Stimulated activated CD4-positive, alpha-beta T cell treated with anti-CD3 and anti-CD28 coated beads, Interleukin-4, amount 100 ng/mL, for 4 hours (primary cell): ENCODE data around the gene RAPGEF1.

Experiments used
- DNase-seq, 2 experiments: peaks; one replicate each; pipeline ENCODE4 v3.0.0-alpha.2; 2020

RAPGEF1 gene

DNA sequence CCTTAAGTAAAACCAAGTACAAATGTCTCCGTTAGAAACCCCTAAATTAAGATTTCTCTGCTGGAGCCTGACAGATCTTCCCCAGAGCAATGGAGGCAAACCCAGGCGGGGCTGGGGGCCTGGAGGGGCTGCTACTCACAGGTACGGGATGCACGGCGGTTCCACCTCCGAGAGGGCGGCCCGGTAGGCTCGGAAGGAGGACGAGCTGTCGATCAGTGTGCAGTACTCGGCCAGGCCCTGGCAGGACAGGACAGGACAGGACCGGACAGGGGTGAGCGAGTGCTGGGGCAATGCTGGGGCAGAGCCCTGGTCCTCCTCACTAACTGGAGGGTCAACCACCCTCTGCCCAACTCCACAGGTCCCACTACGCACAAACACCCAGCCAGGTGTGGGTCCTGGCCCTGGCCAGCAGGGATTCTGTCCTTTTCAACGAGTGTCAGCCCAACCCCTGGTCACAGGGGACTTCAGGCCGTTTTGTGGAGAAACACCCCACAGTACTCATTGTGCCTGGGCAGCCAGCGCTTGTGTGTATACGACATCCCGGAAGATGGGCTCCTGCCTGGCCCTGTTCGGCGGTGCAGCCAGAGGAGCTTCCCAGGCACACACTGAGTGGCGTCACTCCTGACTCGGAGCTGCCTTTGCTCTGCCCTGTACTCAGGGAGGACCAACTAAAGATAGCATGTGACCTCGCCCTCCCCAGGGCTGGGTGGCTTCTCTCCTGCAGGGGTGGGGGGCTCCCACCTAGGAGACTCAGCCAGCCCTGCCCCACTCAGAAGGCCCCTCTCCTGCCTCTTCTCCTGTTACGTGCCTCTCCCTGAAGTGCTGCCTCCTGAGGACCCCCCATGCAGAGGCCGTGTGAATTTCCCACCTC lies 157.2 kb downstream of the RAPGEF1 start:
- no peak for DNase-seq

DNA sequence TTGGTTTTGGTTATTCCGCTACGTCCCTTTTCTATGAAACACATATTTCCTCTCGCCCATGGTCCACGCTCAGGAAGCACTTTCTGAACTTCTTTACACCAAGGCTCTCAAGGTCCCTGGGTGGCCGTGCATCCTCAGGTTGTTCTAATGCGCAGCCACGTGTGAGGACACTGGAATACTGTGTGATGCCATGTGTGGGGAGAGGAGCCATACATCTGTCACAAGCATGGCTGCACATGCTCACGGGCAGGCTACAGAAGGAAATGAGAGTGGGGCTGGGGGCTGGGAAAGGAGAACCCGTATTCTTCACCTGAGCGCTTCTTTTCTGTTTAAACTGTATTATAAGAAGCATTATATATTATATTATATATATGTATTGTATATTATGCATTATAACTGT lies 157.8 kb downstream of the RAPGEF1 start:
- DNase-seq, result no peak

DNA sequence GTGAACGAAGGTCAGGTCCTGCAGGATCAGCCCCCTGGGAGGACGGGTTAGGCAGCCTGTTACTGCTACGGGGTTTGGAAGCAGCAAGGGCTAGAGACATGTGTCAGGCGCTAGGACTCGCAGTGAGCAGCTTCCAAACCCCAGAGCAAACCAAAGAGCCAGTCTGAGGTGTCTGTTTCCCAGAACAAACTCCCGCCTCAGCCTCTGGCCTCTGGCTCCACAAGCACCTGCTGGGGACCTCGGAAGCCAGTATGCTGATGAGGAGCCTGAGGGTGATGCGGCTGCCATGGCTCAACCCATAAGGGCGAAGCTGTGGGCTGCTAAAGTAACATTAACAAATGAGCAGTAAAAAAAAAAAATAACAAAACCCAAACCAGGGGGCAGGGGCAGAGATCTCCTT lies 159.5 kb downstream of the RAPGEF1 start:
- DNase-seq, result no peak

DNA sequence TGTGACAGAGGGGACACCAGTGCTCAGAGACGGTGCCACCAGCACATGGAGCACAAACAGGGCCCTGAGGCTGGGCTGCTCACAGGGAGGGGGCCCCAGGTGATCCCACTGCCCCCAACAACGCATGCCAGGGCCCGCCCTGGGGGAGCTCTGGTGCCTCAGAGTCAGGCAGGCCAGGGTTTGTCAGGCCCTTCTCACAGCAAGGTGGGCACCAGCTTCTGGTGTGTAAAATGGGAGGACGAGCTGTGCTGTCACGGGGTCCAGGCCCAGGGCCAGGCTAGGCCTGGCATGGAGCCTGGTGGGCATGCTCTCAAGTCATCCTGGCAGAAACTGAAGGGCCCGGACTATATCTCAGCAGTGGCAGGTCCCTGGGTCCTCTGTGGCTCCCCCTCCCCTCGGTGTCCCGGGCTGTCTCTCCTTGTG lies 160.1 kb downstream of the RAPGEF1 start:
- DNase-seq, result no peak

DNA sequence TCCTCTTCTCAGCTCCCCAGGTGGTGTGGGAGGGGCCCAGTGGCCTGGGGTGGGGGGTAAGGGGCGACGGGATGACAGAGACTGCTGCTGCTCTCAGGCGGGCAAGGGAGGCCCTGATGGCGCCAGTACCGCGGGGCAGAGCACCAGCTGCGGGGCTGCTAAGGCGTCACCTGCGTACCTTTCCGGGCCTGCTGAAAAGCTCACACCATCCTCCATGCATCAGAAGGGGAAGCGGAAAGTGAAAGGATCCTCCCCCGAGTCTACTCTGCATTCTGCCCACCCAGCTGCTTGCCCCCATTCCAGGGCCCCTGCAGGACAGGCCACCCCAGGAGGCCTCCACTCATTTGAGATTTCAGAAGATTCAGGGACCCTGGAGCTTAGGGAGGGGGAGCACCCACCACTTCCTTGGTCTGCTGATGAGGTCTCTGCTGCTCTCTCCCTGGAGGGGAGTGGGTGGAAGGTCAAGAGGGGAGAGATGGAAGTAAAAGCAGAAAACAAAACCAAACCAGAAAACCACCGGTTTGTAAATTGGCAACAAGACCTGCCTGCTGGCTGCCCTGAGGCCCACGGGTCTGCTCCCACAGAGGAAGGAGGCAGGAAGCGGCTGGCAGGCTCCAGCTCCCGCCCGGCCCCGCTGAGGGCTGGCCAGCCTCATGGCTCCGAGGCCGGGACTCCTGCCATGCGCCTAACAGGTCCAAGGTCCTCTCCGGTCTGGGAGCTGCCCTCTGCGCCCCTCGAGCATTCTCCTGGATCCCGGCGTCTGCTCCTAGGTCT lies 161.0 kb downstream of the RAPGEF1 start:
- DNase-seq, result peak; percentile 33 to 42

DNA sequence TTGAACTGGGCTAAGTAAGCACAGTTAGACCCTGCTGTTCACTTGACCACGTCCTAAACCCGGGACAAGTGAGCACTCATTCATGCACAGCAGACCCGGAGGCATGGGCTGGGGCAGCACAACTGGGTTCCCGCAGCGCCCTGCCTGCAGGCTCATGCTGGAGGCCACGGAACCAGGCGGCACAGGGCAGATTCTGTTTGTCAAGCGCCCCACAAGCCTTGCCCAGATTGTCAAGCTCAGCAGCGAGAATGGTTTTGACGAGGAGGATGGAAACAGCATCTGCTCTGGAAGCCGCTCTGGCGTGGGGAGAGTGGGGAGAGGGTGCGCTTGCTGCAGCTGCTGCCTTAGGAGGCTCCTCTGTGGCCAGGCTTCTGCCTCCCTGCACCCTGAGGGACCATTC lies 161.9 kb downstream of the RAPGEF1 start:
- DNase-seq, result no peak

DNA sequence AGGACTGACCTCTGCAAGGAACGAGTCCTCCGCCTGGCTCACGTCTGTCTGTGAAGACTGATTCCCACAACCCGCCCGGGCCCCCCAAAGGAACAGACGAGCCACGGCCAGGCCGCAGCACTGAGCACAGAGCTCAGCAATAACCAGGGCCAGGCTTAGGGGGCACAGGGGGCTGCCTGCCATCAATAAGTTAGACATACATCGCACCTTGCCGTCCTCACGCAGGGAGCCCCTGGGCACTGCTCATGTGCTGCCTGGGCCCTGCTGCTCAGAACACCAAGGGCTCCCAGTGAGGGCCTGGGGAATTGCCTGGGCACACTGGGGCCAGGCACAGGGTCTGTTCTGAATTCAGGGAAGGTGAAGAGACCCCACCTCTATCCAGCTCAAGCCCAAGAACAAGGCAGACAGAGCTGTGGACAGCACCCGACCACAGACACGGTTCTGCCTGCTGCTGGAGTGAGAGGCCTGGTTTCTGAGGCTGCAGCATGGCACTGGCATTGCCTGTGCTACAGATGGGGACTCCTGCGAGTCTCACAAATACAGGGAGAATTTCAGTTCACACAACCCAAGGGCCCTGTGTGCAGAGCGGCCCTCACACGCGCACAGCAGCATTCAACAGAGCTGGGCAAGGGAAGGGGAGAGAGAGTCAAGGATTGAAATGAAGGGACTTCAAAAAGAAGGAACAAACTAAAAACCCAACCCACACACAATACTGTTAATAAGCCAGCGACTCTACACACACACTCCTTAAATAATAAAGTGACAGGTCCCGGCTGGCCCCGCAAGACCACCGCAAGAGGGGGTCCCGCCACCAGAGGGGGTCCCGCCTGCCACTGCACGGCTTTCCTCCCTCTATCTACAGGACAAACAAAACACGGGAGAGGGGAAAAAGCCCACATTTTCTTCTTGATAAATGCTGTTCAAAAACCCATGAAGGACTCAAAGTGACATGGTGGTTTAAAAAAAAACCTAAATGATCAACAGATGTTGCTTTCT lies 162.6 kb downstream of the RAPGEF1 start:
- no peak for DNase-seq

DNA sequence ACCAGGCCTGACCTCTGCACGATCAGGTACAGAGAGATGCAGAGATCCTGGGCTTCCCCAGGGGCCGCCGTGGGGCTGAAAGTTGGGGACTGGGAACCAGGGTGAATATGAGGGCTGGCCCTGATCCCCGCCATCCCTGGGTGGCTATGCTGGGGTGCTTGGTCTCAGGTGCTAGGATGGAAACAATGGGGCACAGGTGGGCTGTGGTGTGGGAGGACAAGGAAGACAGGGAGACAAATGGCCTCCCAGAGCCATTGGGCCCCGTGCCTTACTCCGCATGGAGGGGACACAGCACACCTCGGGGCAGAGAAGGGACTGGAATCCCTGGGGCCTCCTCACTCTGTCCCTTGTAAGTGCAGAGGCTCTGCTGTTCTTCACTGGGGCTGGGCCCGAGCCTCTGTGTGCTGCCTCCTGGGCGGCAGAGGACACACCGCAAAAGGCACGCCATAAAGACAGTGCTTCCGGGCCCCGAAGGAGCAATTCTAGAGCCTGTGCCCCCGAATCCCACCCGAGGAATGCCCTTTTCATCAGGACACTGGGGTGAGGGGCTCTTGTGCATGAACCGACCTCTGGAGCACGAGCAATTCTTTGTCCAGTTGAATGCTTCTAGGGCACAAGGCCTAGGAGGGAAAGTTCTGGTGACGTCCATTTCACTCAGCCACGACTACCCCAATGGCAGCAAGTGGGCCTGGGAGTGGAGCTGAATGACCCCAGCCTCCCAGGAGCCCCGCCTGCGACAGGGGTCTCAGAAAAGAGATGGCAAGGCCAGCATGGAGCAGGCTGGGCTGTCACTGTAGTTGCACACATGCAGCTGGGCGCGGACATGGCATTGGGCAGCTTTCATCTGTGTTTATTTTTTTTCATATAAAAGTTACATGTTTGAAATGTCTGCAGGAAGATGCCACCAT lies 163.7 kb downstream of the RAPGEF1 start:
- DNase-seq, result no peak

GRCh38 chr9:131574730-131575640 lies 164.9 kb downstream of the RAPGEF1 start:
- no peak for DNase-seq

GRCh38 chr9:131567910-131568309 lies 172.0 kb downstream of the RAPGEF1 start:
- no peak for DNase-seq

DNA sequence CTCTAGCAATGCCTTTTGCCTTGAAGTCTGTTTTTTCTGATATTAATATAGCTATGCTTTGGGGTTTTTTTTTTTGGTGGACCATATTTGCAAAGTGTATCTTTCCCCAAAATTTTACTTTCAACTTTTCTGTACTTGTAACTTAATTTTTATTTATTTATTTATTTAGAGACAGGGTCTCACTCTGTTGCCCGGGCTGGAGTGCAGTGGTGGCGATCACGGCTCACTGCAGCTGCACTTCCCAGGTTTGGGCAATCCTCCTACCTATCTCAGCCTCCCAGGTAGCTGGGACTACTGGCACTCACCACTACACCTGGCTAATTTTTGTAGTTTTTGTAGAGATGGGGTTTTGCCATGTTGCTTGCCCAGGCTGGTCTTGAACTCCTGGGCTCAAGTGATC lies 173.7 kb downstream of the RAPGEF1 start:
- no peak for DNase-seq

- DNase-seq, result no peak
Observed at GRCh38 chr9:131565369-131565768, 174.5 kb downstream of the RAPGEF1 start.

- DNase-seq, result no peak
Observed at GRCh38 chr9:131562032-131562959, 177.6 kb downstream of the RAPGEF1 start.

DNA sequence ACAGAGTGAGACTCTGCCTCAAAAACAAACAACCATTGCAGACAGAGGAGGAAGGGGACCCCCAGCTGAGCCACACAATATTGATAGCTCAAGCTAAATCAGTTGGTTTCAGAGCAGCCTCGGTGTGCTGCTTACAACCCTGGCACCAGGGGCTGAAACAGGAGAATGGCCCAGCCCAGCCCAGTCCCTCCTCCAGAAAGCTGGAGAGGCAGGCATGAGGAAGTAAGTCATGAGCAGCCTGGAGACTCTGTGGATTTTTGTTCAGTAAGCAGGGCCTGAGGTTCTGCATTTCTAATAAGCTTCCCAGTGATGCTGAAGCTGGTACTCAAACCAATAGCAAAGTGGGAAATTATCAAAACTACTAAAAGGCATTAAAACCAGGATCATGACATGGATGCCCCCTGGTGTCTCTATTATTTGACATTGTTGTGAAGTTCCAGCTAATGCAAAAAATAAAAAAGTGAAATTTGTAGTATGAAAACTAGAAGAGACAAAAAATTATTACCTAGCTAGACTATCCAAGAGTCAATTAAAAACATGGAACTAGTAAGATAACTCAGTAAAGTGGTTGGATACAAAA lies 180.4 kb downstream of the RAPGEF1 start:
- DNase-seq, result no peak

DNA sequence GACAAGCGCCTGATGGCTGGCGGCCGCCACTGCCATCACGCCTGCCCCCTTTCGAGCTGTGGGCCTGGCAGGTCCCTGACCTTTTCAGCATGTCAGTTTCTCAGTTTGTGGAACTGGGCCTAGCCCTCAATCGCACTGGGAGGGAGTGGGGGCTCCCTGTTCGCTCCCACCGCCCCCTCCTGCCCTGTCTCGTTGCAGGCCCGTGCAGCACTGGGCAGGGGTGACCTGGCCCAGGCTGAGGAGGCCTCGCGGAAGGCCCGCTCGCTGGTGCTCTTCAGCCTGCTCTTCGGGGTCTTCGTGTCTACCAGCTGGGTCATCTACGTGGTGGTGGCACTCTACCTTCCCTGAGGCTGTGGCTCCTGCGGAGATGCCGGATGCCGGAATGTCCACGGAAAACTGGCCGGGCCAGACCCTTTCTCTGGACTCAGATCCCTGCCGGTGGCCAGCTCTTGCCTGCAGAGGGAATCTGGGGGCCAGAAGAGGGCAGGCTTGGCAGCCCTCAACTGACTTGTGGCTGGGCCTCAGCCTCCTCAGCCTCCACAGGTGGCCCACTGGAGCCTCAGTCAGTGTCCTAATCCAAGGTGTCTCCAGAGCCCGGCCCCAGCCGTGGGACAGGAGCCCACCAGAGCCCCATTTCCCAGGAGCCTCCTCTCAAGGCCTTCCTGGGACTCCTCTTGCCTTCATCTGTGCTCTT lies 181.9 kb downstream of the RAPGEF1 start:
- DNase-seq, result no peak

- DNase-seq, result no peak
Observed at GRCh38 chr9:131555841-131556673, 183.8 kb downstream of the RAPGEF1 start.

DNA sequence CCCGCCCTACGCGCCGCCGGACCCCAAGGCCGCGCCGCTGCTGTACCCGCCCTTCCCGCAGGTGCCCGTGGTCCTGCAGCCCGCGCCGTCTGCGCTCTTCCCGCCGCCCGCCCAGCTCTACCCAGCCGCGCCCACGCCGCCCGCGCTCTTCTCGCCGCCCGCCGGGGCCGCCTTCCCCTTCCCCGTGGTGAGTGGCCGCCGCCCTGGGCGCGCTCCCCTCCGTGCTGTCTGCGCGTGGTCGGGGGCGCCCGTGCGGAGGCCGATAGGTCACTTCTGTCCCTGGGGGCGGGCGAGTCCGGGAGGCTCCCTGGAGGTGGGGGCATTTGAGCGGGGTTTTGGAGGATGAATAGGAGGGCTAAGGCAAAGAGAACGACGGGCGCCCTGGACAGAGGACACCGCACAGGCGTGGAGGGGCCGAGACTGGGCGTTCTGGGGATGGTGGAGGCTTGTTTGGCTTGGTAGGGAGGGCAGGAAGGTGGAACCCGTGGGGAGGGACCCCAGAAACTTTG lies 185.0 kb downstream of the RAPGEF1 start:
- no peak for DNase-seq
